T1000 (cell line): ENCODE measurements around the gene KCNMB1.

Source experiments
- DNase-seq: peaks from one replicate; lab custom pipeline; 2025; ENCODE audit warnings: mixed read lengths; lab: John Stamatoyannopoulos, UW

Gene KCNMB1

DNA sequence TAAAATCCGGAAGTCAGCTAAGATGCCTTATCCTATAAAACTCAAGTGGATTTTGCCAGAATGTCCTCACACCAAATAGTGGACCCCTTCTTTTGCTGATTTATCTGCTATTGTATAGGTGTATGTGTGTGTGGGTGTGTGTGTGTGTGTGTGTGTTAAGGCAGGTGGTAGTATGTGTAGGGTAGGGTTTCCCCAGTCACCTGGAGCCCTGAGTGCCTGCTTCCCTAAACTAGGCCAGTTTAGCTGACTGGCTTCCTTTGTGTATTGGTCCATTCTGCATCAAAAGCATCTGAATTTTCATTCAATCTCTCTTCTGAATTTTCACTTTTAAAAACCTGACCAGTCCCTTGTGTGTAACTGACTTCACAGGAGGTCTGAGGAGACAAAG lies 49.4 kb downstream of the KCNMB1 start:
- DNase-seq: no peak

DNA sequence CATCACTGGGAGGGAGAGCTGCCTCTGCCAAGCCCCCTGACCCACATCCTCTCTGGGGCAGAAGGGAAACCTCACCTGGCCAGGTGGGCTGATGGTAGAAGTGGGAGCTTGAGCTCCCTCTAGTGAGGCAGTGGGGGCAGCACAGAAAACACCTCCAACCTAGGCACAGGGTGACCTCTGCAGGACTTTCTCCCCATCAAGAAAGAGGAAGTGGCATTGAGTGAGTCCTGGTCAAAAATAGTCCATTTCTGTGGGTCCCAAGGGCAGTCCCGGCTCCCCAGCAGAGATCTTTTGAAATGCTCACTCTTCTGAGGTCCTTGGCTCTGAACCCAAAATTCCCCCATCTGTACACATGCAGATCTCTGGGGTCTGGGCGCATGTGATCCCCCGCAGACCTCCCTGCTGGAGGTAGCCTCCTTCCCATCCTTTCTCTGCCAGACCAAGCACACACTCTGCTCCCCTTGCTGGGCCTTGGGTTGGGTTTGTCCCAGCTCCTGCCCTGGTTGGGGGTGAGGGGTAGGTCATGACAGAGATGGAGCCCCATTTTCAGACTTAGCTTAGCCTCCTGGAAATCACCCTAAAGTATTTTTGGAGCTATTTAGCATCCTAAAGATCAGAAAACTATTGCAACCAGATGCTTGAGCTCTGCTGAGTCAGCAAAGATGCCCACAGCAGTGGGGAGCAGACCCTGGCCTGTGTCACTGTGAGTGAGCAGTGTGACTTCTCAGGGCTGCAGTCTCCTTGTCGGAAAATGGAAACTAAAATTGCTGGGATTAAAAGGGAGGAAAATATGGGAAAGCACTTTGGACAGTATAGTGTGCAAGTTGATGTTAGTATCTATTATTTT lies 50.0 kb downstream of the KCNMB1 start:
- no peak for DNase-seq

DNA sequence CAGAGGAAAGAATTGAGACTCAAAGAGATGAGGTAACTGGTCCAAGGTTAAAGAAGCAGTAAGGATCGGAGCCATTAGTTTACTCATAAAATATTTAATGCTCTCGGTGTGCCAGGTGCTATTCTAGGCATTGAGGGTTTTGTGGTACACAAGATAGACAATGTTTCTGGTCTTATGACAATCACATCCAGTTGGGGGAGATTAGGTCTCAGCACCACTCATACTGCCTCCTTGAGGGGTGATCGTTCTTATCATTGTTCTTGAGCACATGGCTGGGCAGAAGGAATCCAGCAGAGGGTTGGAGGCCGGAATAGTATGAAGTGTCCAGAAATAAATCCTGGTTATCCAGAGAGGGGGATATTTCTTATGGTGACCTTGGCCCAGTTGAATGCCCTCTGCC lies 50.9 kb downstream of the KCNMB1 start:
- DNase-seq: no peak

DNA sequence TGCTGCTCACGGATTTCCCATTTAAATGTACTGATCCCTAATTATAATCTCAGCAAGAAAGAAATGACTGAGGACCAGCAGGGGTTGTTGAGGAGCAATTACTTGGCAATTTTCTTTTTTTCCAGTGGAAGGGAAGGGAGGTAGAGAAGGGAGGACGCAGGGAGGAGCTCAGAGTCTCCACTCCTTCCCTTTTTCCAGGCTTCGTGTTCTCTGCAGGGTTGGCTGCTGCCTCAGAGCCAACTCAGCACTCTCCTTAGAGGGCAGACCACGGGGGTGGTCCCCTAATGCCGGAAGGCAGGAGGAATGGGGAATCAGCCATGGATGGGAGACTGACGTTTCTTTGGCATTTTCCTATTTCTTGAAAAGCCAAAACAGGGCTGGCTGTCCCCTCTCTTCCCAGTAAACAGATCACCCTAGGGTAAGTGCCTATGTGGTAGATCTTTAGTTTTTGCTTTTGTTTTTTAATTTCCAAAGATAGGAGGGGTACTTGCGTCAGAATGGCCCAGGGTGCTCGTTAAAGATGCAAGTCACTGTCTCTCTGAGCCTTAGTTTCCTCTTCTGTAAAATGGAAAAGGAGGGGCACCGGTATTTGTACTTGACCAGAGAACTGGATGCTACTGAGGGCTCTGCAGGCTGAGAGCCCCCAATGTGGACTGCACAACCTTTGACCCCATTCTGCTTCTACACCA lies 52.0 kb downstream of the KCNMB1 start:
- DNase-seq: no peak

DNA sequence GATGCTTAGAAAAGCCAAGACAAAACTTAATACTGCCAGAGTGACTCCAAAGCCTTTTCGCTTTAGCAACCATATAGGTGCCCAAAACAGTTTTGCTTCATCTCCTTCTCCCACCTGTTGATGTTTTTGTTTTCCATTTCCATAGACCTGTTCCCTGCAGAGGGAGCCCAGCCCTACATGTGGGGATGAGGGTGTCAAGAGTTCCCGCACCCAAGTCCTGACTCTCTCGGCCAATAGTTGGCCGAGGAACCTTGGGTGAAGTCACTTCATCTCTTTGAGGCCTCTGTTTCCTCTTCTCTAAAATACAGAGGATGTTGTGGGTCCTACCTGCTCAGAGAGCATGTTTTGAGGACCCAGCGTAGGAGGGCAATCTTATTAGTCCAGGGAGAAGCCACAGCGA lies 53.1 kb downstream of the KCNMB1 start:
- DNase-seq: no peak

DNA sequence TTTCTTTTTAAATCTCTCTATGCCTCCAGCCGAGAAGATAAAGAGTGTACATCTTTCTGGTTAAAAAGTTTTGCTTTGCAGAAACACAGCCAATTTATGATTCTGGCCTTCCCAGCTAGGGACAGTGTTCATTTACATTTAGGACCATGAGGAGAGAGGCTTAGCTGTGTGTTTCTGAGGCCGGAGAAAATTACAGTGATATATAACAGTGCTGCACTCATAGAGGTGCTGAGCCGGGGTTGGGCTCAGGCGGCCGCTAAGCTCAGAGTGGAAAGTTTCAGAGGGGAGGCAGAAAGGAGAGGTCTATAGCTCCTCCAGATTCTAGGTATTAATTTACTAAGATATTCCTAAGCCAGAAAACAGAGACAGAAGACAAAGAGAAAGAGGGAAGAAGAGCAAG lies 54.5 kb downstream of the KCNMB1 start:
- no peak for DNase-seq

DNA sequence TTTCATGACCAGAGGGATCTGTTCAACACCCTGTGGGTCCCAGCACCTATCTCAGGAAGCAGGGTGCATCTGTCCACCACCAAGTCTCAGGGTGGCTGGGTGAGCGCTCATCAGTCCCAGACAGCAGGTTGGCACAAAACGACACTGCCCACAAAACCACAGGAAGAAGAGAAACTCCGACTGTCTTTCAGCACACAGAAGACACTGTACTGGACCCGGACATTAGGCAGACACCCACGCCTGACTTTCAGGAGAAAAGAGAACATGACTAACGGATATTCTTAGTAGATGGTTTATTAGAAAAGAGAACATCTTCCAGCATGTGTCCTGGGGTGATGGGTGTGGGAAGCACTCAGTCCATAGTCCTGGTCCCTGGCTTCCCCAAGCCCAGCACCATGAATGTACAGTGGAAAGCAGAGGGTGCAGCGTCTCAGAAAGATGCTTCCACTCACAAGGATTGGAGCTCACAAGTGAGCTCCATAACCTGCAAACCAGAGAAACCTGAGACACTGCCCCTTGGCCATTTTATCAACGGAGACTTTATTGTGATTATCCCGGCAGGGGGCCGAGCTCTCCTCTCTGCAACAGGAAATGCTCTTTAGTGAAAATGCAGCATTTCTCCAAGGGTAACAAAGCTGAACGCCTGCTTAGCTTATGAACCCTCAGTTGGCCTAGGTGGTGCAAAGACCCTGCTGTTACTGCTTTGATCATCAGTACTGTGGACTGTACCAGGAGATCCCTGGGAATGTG lies 55.8 kb downstream of the KCNMB1 start:
- no peak for DNase-seq

DNA sequence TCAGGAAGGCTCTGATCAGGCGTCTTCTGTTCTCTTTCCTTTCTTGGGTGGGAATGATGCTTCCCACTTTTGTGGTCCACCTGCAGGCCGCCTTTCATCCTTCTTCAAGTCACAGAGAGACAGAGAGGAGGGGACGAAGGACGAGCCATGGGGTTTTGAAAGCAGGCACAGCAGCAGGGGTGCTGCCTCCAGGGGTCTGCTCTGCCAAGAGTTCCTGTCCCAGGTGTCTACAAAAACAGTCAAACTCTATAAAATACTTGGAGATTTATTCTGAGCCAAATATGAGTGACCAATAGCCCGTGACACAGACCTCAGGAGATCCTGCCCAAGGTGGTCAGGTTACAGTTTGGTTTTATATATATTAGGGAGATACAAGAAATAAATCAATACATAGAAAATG lies 57.1 kb downstream of the KCNMB1 start:
- DNase-seq: no peak

DNA sequence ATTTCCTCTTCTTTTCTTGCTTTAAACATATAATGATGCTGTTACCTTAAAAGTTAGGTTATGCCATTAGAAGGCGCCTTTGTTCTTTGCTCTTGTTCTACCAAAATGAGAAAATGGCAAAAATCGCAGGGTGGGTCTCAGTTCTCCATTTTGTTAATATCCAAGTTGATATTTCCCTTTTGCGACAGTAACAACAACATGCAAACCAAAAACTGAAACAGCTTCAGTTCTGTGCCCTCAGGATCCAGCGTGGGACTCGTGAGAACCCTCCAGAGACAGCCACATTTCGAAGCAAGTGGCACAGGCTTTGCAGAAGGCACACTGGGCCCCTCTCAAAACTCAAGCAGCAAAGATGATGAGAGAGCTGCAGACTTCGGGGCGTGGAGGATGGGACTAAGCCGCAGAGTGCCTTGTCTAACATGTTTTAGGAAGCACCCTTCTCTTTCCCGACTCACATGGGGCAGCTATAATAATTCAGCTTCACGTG lies 58.6 kb downstream of the KCNMB1 start:
- DNase-seq: no peak

DNA sequence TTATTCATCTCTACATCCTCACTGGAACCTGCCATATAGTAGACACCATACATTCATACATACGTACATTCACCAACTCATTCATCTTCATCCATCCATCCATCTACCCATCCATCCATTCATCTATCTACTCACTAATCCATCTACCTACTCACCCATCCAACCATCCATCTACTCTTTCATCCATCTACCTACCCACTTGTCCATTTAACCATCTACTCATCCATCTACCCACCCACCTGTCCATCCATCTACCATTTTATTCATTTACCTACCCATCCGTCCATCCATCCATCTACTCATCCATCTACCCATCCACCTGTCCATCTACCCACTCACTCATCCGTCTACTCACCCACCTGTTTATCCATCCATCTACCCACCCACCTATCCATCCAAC lies 59.6 kb downstream of the KCNMB1 start:
- no peak for DNase-seq

DNA sequence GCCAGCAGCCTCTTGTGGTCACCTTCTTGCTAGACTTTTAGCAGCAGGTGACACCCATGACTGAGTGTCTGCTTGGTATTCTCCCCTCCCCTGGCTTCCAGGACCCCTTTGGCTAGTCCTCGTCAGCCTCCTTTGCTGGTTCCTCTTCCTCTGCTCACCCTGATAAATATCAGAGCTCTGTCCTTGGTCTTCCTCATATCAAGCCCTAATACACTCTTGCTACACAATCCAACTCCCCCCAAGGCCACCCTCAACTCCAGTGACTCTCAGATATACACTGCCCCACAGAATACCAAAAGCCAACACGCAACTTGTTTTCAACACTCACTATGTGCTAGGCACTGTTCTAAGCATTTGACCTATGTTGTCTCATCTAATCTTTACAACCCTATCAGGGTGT lies 61.3 kb downstream of the KCNMB1 start:
- DNase-seq: no peak

DNA sequence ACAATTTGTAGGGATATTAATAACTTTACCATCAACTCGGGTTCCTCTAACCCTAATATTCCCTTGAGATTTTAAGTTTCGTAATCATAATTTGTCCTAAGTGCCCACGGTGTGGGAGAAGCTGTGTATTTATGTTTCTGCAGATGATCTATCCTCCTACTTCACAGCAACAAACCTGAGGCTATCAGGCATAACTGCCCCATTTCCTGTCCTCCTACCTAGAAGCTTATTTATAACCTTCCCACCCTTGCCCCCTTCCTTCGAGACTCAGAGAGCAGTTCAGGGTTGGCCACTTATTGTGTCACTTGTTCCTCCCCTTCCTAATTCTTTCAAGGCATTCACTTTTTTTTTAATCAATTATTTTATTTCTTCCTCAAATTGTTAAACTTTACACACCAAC lies 62.0 kb downstream of the KCNMB1 start:
- DNase-seq: no peak
